Esophagus muscularis mucosa (tissue), 4 donors: ENCODE results near the gene LARGE1. TPM values are rescaled to one million over a fixed set of nuclear protein-coding genes. Genes with fewer than 3 reads are reported as not detected.

ENCODE experiments used
- DNase-seq: peaks from one replicate; pipeline ENCODE4 v3.0.0-alpha.2; 2017; ENCODE audit errors: extremely low spot score
- H3K27ac ChIP-seq, 4 donors: fragments of 200-600 bp; sonication (generic); replicated peaks in 1 of 4; 1 replicate in 3 of 4; 2 replicates in 1 of 4; pipeline ENCODE4 v1.5.1; 2016 to 2019; ENCODE audit warnings: mild to moderate bottlenecking in 1 of 4
- H3K27me3 ChIP-seq, 4 donors: fragments of 200-600 bp; sonication (generic); one replicate each; pipeline versions ENCODE4 v1.5.1 to v1.6.0; 2016 to 2019
- H3K36me3 ChIP-seq, 4 donors: fragments of 200-600 bp; sonication (generic); one replicate each; pipeline ENCODE4 v1.5.1; 2016 to 2019
- H3K4me1 ChIP-seq, 4 donors: fragments of 200-600 bp; sonication (generic); one replicate each; pipeline ENCODE4 v1.5.1; 2016 to 2019
- H3K4me3 ChIP-seq, 4 donors: fragments of 200-600 bp; sonication (generic); 1 replicate in 2 of 4; 2 replicates in 2 of 4; pipeline ENCODE4 v1.5.1; 2016 to 2019; ENCODE audit warnings: mild to moderate bottlenecking in 4 of 4, moderate library complexity in 1 of 4
- H3K9me3 ChIP-seq, 4 donors: fragments of 200-600 bp; sonication (generic); 1 replicate in 3 of 4; 2 replicates in 1 of 4; pipeline ENCODE4 v1.5.1; 2016 to 2019
- EP300 ChIP-seq: sonication (generic); formaldehyde crosslinking; IDR thresholded peaks from one replicate; pipeline ENCODE4 v1.6.1; 2017; ENCODE audit warnings: antibody characterized with exemption
- POLR2A ChIP-seq: fragments of 450-650 bp; IDR thresholded peaks from one replicate; pipeline ENCODE4 v1.6.1; 2017; ENCODE audit warnings: antibody characterized with exemption, moderate library complexity, mild to moderate bottlenecking, low read depth
- POLR2AphosphoS5 ChIP-seq, 2 donors: sonication (generic); formaldehyde crosslinking; IDR thresholded peaks; one replicate each; pipeline ENCODE4 v1.6.1; 2017; ENCODE audit warnings: antibody characterized with exemption in 2 of 2
- WGBS: methylation state at CpG from one replicate; pipeline ENCODE4 v1.1.5; 2018; 5-methylcytosine and 5-hydroxymethylcytosine counted together
- intact Hi-C: fragments of 100-400 bp; cut with DNase I; formaldehyde crosslinking; loops from one replicate; pipeline ENCODE4 v1.15.1; 2023
- total RNA-seq, 4 donors: library from RNA; depleted of rRNA; stranded (reverse); fragments of >200 nt; gene quantifications; one replicate each; pipeline versions ENCODE4 v1.1.0 to v1.2.1, GENCODE V29; 2016
- TF ChIP-seq, protein P1 (sequence below), 3 experiments: fragments of 200-600 bp in 2 of 3; fragments of 450-650 bp in 1 of 3; sonication (generic) in 2 of 3; IDR thresholded peaks; one replicate each; pipeline ENCODE4 v1.5.1; 2017 to 2019; ENCODE audit warnings: antibody characterized with exemption in 3 of 3, mild to moderate bottlenecking in 2 of 3, moderate library complexity in 1 of 3

LARGE1 gene
- total RNA-seq, 4 donors from 2014 or later, result 29.9 to 48.4 (median 32.4) TPM

GRCh38 chr22:33429281-33429680, 491.0 kb downstream of the LARGE1 start:
- Histone ChIP-seq H3K27ac (no peak overlapping the region), H3K36me3 (peaks cover 0 to 26% (median 8%) of the 10 kb centered on the region in 4 donors), H3K9me3 (no peaks in the 10 kb centered on the region), H3K27me3 (no peaks in the 10 kb centered on the region), H3K4me1 (peaks cover 0 to 11% (median 7%) of the 10 kb centered on the region in 4 donors), H3K4me3 (no peak overlapping the region)
- WGBS, result 95% methylated on average over 7 of the region's 7 CpGs
- no peak for TF ChIP-seq POLR2AphosphoS5 (IDR thresholded peaks at IDR 0.05)
- TF ChIP-seq, protein P1, sequence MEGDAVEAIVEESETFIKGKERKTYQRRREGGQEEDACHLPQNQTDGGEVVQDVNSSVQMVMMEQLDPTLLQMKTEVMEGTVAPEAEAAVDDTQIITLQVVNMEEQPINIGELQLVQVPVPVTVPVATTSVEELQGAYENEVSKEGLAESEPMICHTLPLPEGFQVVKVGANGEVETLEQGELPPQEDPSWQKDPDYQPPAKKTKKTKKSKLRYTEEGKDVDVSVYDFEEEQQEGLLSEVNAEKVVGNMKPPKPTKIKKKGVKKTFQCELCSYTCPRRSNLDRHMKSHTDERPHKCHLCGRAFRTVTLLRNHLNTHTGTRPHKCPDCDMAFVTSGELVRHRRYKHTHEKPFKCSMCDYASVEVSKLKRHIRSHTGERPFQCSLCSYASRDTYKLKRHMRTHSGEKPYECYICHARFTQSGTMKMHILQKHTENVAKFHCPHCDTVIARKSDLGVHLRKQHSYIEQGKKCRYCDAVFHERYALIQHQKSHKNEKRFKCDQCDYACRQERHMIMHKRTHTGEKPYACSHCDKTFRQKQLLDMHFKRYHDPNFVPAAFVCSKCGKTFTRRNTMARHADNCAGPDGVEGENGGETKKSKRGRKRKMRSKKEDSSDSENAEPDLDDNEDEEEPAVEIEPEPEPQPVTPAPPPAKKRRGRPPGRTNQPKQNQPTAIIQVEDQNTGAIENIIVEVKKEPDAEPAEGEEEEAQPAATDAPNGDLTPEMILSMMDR (IDR thresholded peaks at IDR 0.05), result no peak
- no peak for TF ChIP-seq EP300
- DNase-seq, result no peak
- intact Hi-C loops, result no loop called here

- intact Hi-C loops, result no loop called here
- H3K4me1 ChIP-seq, result peaks cover 0 to 11% (median 7%) of the 10 kb centered on the region in 4 donors
- no peak overlapping the region for H3K27ac ChIP-seq
- no peaks in the 10 kb centered on the region for H3K27me3 ChIP-seq
- 95% methylated on average over 6 of the region's 6 CpGs for WGBS
- TF ChIP-seq POLR2A, result no peak
- TF ChIP-seq POLR2AphosphoS5 (IDR thresholded peaks at IDR 0.05), result no peak
- TF ChIP-seq, protein P1 (IDR thresholded peaks at IDR 0.05), result no peak
- TF ChIP-seq EP300, result no peak
- H3K36me3 ChIP-seq, result peaks cover 0 to 26% (median 8%) of the 10 kb centered on the region in 4 donors
- no peaks in the 10 kb centered on the region for H3K9me3 ChIP-seq
- no peak overlapping the region for H3K4me3 ChIP-seq
- no peak for DNase-seq
Measured at GRCh38 chr22:33427461-33427860, 492.8 kb downstream of the LARGE1 start.

- Histone ChIP-seq H3K4me1 (peaks cover 0 to 11% (median 7%) of the 10 kb centered on the region in 4 donors), H3K9me3 (no peaks in the 10 kb centered on the region), H3K27me3 (no peaks in the 10 kb centered on the region), H3K27ac (no peak overlapping the region), H3K36me3 (peaks cover 0 to 21% (median 3%) of the 10 kb centered on the region in 4 donors), H3K4me3 (no peak overlapping the region)
- WGBS, result 53% methylated on average over 3 of the region's 3 CpGs
- no peak for TF ChIP-seq POLR2A
- TF ChIP-seq POLR2AphosphoS5 (IDR thresholded peaks at IDR 0.05), result no peak
- TF ChIP-seq, protein P1 (IDR thresholded peaks at IDR 0.05), result no peak
- no peak for TF ChIP-seq EP300
- DNase-seq, result no peak
- intact Hi-C loops, result no loop called here
Measured at GRCh38 chr22:33426451-33426850, 493.8 kb downstream of the LARGE1 start.

DNA sequence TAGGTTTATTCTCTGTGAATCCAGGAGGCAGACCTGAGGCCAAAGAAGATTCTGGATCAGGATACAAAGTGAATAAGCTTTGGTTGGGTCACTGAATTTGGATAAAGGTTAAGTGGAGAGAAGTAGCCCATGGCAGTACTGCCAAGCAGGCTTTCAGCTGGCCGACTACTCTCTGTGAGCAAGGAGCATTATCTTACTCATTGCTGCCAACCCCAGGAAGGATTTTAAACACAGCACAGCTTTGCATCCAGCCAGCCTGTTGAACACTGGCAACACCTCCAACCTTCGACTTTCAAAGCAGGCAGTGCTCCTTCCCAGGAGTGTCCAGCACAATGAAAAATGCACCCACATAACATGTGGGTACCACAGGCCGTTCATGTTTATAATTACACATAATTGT, 498.4 kb downstream of the LARGE1 start:
- no peak for DNase-seq
- H3K4me3 ChIP-seq, result no peak overlapping the region
- H3K27me3 ChIP-seq, result no peaks in the 10 kb centered on the region
- TF ChIP-seq POLR2A (no peak), EP300 (no peak), POLR2AphosphoS5 (IDR thresholded peaks at IDR 0.05) (no peak)
- TF ChIP-seq, protein P1 (IDR thresholded peaks at IDR 0.05), result no peak
- H3K9me3 ChIP-seq, result no peaks in the 10 kb centered on the region
- no peak overlapping the region for H3K27ac ChIP-seq
- H3K4me1 ChIP-seq, result peaks cover 0 to 6% (median 5%) of the 10 kb centered on the region in 4 donors
- intact Hi-C loops, result no loop called here
- H3K36me3 ChIP-seq, result no peaks in the 10 kb centered on the region
- 81% methylated on average over 3 of the region's 3 CpGs for WGBS

DNA sequence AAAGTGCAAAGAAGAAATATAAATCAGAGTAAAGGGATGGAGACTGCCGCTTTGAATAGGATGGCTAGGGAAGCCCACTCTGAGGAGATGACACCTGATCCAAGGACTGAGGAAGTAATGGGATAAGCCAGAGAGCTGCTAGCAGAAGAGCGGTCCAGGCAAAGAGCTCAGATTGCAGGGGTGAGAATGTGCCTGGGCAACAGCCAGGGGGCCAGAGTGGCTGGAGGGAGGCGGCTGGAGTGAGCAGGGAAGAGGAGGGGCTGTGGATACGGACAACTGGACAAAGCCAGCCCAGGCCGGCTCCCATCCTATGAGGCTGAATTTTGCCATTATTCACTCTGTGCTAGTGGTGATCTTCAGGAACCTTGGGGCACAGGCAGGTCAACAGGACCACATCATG, 501.8 kb downstream of the LARGE1 start:
- no peaks in the 10 kb centered on the region for H3K36me3 ChIP-seq
- no peak overlapping the region for H3K4me3 ChIP-seq
- H3K9me3 ChIP-seq, result no peaks in the 10 kb centered on the region
- H3K27ac ChIP-seq, result no peak overlapping the region
- 91% methylated on average over 5 of the region's 5 CpGs for WGBS
- TF ChIP-seq, protein P1 (IDR thresholded peaks at IDR 0.05), result no peak
- TF ChIP-seq POLR2A (no peak), POLR2AphosphoS5 (IDR thresholded peaks at IDR 0.05) (no peak), EP300 (no peak)
- intact Hi-C loops, result no loop called here
- no peaks in the 10 kb centered on the region for H3K27me3 ChIP-seq
- no peaks in the 10 kb centered on the region for H3K4me1 ChIP-seq
- no peak for DNase-seq
